Measurements from ENCODE around the gene CGB3.

GRCh38 chr19:49009828-49010227, 14.3 kb downstream of the CGB3 start:
- TF ChIP-seq CTCF (IDR thresholded peaks at IDR 0.05) (no peak), POLR2A (IDR thresholded peaks at IDR 0.05) (no peak)

Measured in tibial nerve (tissue), 3 donors.